ENCODE measurements around the gene SMIM44. TPM values are rescaled to one million over a fixed set of nuclear protein-coding genes. Genes with fewer than 3 reads are reported as not detected.

Gene SMIM44
- total RNA-seq, 6 experiments from 2014 or later: not detected

GRCh38 chr19:3491396-3492119 is 8.3 kb upstream of the SMIM44 start:
- Mint-ChIP-seq H3K4me3 (no peak overlapping the region), H3K27ac (no peak overlapping the region), H3K27me3 (ENCODE audit: insufficient read depth) (no peaks in the 10 kb centered on the region), H3K9me3 (no peaks in the 10 kb centered on the region), H3K4me1 (ENCODE audit: low read depth) (no peaks in the 10 kb centered on the region), H3K36me3 (ENCODE audit: low read depth) (peaks cover 5% of the 10 kb centered on the region; the same call in 1 of the 2 replicates)
- DNase-seq: no peak
- TF ChIP-seq, protein P1, sequence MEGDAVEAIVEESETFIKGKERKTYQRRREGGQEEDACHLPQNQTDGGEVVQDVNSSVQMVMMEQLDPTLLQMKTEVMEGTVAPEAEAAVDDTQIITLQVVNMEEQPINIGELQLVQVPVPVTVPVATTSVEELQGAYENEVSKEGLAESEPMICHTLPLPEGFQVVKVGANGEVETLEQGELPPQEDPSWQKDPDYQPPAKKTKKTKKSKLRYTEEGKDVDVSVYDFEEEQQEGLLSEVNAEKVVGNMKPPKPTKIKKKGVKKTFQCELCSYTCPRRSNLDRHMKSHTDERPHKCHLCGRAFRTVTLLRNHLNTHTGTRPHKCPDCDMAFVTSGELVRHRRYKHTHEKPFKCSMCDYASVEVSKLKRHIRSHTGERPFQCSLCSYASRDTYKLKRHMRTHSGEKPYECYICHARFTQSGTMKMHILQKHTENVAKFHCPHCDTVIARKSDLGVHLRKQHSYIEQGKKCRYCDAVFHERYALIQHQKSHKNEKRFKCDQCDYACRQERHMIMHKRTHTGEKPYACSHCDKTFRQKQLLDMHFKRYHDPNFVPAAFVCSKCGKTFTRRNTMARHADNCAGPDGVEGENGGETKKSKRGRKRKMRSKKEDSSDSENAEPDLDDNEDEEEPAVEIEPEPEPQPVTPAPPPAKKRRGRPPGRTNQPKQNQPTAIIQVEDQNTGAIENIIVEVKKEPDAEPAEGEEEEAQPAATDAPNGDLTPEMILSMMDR (IDR thresholded peaks at IDR 0.05): no peak

GRCh38 chr19:3482507-3483225 is 575 bp downstream of the SMIM44 start:
- Mint-ChIP-seq H3K27ac (no peak overlapping the region), H3K36me3 (ENCODE audit: low read depth) (no peaks in the 10 kb centered on the region), H3K27me3 (ENCODE audit: insufficient read depth) (peaks cover 13% of the 10 kb centered on the region), H3K4me3 (no peak overlapping the region), H3K9me3 (no peaks in the 10 kb centered on the region), H3K4me1 (ENCODE audit: low read depth) (no peaks in the 10 kb centered on the region)
- DNase-seq: no peak
- TF ChIP-seq, protein P1 (IDR thresholded peaks at IDR 0.05): no peak

DNA sequence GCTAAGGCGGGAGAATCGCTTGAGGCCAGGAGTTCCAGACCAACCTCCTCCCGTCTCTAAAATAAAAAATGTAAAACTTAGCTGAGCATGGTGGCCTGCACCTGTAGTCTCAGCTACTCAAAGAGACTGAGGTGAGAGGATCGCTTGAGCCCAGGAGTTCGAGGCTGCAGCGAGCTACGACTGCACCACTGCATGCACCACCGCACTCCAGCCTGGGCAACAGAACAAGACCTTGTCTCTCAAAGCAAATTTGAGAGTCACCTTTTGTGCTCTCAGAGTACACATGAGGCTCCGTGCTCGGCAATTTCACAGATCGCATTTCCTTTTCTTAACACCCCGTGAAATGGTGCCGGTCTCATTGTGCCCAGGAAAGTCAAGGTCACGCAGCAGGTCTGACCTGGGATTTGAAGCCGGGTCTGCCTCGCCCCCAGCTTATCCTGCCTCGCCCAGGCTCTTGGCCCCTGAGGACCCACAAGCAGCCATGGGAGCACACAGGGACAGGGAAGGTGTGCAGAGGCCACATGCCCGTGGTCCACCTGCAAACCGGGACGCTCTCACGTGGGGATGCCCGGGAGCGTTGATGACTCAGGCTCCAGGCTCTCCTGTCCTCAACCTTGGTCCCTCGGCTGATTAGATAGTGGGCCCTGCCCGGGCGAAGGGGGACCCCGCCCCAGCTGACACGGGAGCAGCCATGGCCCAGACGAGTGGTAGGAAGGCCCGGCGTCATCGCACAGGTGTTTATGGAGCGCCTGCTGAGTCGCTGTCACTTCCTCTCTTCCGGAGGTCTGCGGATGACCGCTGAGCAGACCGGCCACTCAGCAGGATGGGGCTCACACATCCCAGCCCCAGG is 1.8 kb downstream of the SMIM44 start:
- no peak for DNase-seq
- Mint-ChIP-seq H3K4me3 (no peak overlapping the region), H3K9me3 (no peaks in the 10 kb centered on the region), H3K36me3 (ENCODE audit: low read depth) (no peaks in the 10 kb centered on the region), H3K4me1 (ENCODE audit: low read depth) (no peaks in the 10 kb centered on the region), H3K27me3 (ENCODE audit: insufficient read depth) (peaks cover 15% of the 10 kb centered on the region), H3K27ac (no peak overlapping the region)
- TF ChIP-seq, protein P1 (IDR thresholded peaks at IDR 0.05): no peak

DNA sequence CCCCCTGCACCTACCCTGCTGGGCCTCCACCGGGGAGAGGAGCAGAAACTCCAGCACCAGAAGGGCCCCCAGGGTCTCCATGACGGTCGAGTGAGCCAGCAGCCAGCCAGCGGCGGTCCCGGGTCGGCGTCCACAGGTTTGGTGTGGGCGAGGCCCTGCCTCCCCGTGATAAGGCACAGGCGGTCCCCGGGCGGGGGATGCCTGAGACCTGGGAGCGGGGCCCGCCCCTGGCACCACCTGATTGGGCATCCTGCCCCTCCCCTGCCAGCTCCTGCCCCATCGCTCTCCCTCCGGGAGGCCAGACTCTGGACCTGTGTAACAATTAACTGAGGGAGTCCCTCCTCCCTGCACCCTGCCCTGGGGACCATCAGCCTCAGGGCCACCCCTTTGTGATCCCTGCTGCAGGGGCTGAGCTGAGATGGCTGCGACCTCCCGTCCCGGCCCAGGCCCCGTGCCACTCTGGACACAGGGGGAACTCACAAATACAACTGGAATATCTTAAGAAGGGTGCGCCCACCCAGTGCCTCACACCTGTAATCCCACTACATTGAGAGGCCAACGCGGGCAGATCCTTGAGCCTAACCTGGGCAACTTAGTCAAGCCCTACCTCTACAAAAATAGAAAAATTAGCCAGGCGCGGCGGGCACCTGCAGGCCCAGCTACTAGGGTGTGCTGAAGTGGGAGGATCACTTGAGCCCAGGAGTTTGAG is 2.7 kb downstream of the SMIM44 start, which contains the start of gene SMIM24:
Gene SMIM24 (minus strand): TSS at position 143 of the 709 bp plus-strand sequence. CDS start 62 bp downstream, at position 81.
- no peak for DNase-seq
- Mint-ChIP-seq H3K9me3 (no peaks in the 10 kb centered on the region), H3K27me3 (ENCODE audit: insufficient read depth) (peaks cover 15% of the 10 kb centered on the region), H3K4me3 (no peak within 1 kb of the TSS), H3K36me3 (ENCODE audit: low read depth) (no peaks in the 10 kb centered on the region), H3K27ac (no peak within 1 kb of the TSS), H3K4me1 (ENCODE audit: low read depth) (no peaks in the 10 kb centered on the region)
- TF ChIP-seq, protein P1 (IDR thresholded peaks at IDR 0.05): no peak

- TF ChIP-seq, protein P1 (IDR thresholded peaks at IDR 0.05): no peak
- H3K27ac Mint-ChIP-seq: no peak overlapping the region
- no peak for DNase-seq
- H3K9me3 Mint-ChIP-seq: no peaks in the 10 kb centered on the region
- no peaks in the 10 kb centered on the region for H3K36me3 Mint-ChIP-seq (ENCODE audit: low read depth)
- peaks cover 13% of the 10 kb centered on the region for H3K27me3 Mint-ChIP-seq (ENCODE audit: insufficient read depth)
- no peaks in the 10 kb centered on the region for H3K4me1 Mint-ChIP-seq (ENCODE audit: low read depth)
- no peak overlapping the region for H3K4me3 Mint-ChIP-seq
These were observed 3.4 kb downstream of the SMIM44 start for GRCh38 chr19:3479834-3480215.

All from HFFc6 (cell line).